Vagina (tissue), 2 donors: ENCODE data around the gene ELAC2.

Experiments
- POLR2A ChIP-seq, 2 donors: fragments of 450-650 bp; IDR thresholded peaks; one replicate each; pipeline ENCODE4 v1.6.1; 2017; ENCODE audit warnings: antibody characterized with exemption in 2 of 2, mild to moderate bottlenecking in 2 of 2, moderate library complexity in 2 of 2
- POLR2AphosphoS5 ChIP-seq, 2 donors: sonication (generic); formaldehyde crosslinking; IDR thresholded peaks; one replicate each; pipeline ENCODE4 v1.9.0; 2017; ENCODE audit warnings: antibody characterized with exemption in 2 of 2, mild to moderate bottlenecking in 2 of 2, low read depth in 1 of 2; ENCODE audit not compliant: insufficient read depth in 1 of 2
- TF ChIP-seq, protein P1 (sequence below), 3 experiments: fragments of 450-650 bp in 2 of 3; fragments of 200-600 bp in 1 of 3; sonication (generic) in 1 of 3; IDR thresholded peaks; one replicate each; pipeline ENCODE4 v1.5.1; 2017 to 2019; ENCODE audit warnings: antibody characterized with exemption in 3 of 3, mild to moderate bottlenecking in 2 of 3, moderate library complexity in 2 of 3

- TF ChIP-seq, protein P1, sequence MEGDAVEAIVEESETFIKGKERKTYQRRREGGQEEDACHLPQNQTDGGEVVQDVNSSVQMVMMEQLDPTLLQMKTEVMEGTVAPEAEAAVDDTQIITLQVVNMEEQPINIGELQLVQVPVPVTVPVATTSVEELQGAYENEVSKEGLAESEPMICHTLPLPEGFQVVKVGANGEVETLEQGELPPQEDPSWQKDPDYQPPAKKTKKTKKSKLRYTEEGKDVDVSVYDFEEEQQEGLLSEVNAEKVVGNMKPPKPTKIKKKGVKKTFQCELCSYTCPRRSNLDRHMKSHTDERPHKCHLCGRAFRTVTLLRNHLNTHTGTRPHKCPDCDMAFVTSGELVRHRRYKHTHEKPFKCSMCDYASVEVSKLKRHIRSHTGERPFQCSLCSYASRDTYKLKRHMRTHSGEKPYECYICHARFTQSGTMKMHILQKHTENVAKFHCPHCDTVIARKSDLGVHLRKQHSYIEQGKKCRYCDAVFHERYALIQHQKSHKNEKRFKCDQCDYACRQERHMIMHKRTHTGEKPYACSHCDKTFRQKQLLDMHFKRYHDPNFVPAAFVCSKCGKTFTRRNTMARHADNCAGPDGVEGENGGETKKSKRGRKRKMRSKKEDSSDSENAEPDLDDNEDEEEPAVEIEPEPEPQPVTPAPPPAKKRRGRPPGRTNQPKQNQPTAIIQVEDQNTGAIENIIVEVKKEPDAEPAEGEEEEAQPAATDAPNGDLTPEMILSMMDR (IDR thresholded peaks at IDR 0.05), result no peak
- TF ChIP-seq POLR2A (IDR thresholded peaks at IDR 0.05) (no peak), POLR2AphosphoS5 (IDR thresholded peaks at IDR 0.05; ENCODE audit: insufficient read depth in 1 of 2, low read depth in 1 of 2) (no peak)
Observed at GRCh38 chr17:13029340-13029739, 11.5 kb upstream of the ELAC2 start.
